T-cell (primary cell): ENCODE results near the gene SNX30. TPM values are rescaled to one million over a fixed set of nuclear protein-coding genes. Genes with fewer than 3 reads are reported as not detected.

Source experiments
- ATAC-seq, 4 experiments: fragments of 200-7000 bp in 3 of 4; fragments of 150-1000 bp in 1 of 4; cut with Tn5 transposase; replicated peaks in 1 of 4; 1 replicate in 3 of 4; 2 replicates in 1 of 4; pipeline ENCODE4 v1.10.0; 2021; ENCODE audit warnings: moderate library complexity in 3 of 4, mild to moderate bottlenecking in 2 of 4, moderate number of reproducible peaks in 1 of 4
- CTCF ChIA-PET, 2 donors: fragments of 300-600 bp; sonication (Branson Sonifier 250); formaldehyde crosslinking; loops; one replicate each; lab custom pipeline; 2022; ENCODE audit warnings: antibody characterized with exemption in 2 of 2; lab: Charles Lee
- POLR2A ChIA-PET, 2 donors: fragments of 300-600 bp; sonication (Branson Sonifier 250); formaldehyde crosslinking; loops; one replicate each; lab custom pipeline; 2022; ENCODE audit warnings: antibody characterized with exemption in 2 of 2; lab: Charles Lee
- DNase-seq, 35 experiments: peaks; one replicate each; pipeline versions ENCODE4 v3.0.0 to v3.0.0-alpha.2; 2013 to 2023
- H3K27ac ChIP-seq: one replicate; pipeline ENCODE4 v1.5.1; 2013; ENCODE audit warnings: low read length
- H3K27me3 ChIP-seq, 2 experiments: replicated peaks in 1 of 2; 1 replicate in 1 of 2; 2 replicates in 1 of 2; pipeline versions ENCODE4 v1.6.1 to v1.7.0; 2013; ENCODE audit warnings: low read length in 1 of 2, mixed read lengths in 1 of 2; ENCODE audit not compliant: control insufficient read depth in 2 of 2, insufficient read depth in 2 of 2; ENCODE audit errors: extremely low read depth in 1 of 2
- H3K36me3 ChIP-seq, 2 donors: 1 replicate in 1 of 2; 2 replicates in 1 of 2; pipeline versions ENCODE4 v1.6.1 to v1.7.0; 2013; ENCODE audit warnings: low read length in 1 of 2; ENCODE audit not compliant: control insufficient read depth in 2 of 2, insufficient read depth in 1 of 2; ENCODE audit errors: extremely low read depth in 1 of 2
- H3K4me1 ChIP-seq, 2 experiments: 1 replicate in 1 of 2; 2 replicates in 1 of 2; pipeline versions ENCODE4 v1.6.1 to v1.7.0; 2013; ENCODE audit warnings: low read length in 2 of 2, mixed read lengths in 1 of 2; ENCODE audit not compliant: insufficient read depth in 2 of 2, control insufficient read depth in 1 of 2; ENCODE audit errors: extremely low read depth in 1 of 2
- H3K4me3 ChIP-seq, 2 donors: 1 replicate in 1 of 2; 2 replicates in 1 of 2; pipeline versions ENCODE4 v1.5.1 to v1.7.0; 2013; ENCODE audit warnings: mild to moderate bottlenecking in 2 of 2, low read length in 1 of 2, moderate library complexity in 1 of 2; ENCODE audit not compliant: control insufficient read depth in 1 of 2; ENCODE audit errors: extremely low read depth in 1 of 2
- H3K9me3 ChIP-seq: 2 replicates; pipeline ENCODE4 v1.7.0; 2013
- H3K27ac Mint-ChIP-seq, 2 donors: one replicate each; pipeline ENCODE4 v1.8.0; 2020 to 2021; ENCODE audit warnings: mild to moderate bottlenecking in 2 of 2, mixed read lengths in 2 of 2
- H3K27me3 Mint-ChIP-seq, 2 donors: one replicate each; pipeline ENCODE4 v1.8.0; 2021 to 2022; ENCODE audit warnings: mixed read lengths in 2 of 2
- H3K36me3 Mint-ChIP-seq: one replicate; pipeline ENCODE4 v1.8.0; 2021; ENCODE audit warnings: mixed read lengths
- H3K4me1 Mint-ChIP-seq, 3 donors: one replicate each; pipeline ENCODE4 v1.8.0; 2020 to 2022; ENCODE audit warnings: mixed read lengths in 3 of 3, mild to moderate bottlenecking in 1 of 3
- H3K4me3 Mint-ChIP-seq, 3 donors: one replicate each; pipeline ENCODE4 v1.8.0; 2020 to 2022; ENCODE audit warnings: mild to moderate bottlenecking in 3 of 3, mixed read lengths in 3 of 3, moderate library complexity in 3 of 3
- H3K9me3 Mint-ChIP-seq, 3 donors: one replicate each; pipeline ENCODE4 v1.8.0; 2020 to 2022; ENCODE audit warnings: mixed read lengths in 3 of 3
- WGBS: methylation state at CpG from one replicate; pipeline ENCODE4 v1.1.5; 2013; ENCODE audit warnings: missing lambda C conversion rate; ENCODE audit not compliant: insufficient coverage; 5-methylcytosine and 5-hydroxymethylcytosine counted together
- total RNA-seq, 35 experiments: library from RNA in 6 of 35; stranded (reverse) in 6 of 35; fragments of 120-200 nt in 1 of 35; gene quantifications; one replicate each; pipeline versions ENCODE4 v1.2.1 to v1.2.4 and lab custom pipeline; 2013 to 2026

Gene SNX30
- total RNA-seq, 5 donors from 2014 or later (not counting 1 experiment from before 2014, with no cell fraction given) = 8.9 to 11.7 (median 10.0) TPM

DNA sequence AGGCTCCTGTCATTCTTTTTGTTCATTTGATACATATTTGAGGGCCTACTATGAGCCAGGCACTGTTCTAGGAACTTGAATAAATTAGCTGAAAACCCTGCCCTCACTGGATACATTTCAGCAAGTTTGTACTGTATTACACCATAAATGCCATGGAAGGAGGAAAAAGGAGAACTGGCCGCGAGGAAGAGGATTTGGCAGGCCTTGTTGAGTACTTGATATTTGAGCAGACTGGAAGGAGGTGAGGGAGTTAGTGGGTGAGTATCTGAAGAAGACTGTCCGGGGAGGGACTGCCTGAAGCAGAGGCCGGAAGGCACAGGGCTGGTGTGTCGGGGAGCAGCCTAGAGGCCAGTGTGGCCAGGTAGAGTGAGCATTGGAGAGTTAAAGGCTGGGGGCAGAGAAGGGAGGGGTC, 4.5 kb downstream of the SNX30 start:
- peak overlapping the region; percentile 74 to 75 for H3K27ac Mint-ChIP-seq
- DNase-seq (no peak), ATAC-seq (no peak)
- H3K36me3 ChIP-seq = no peaks in the 10 kb centered on the region
- no peaks in the 10 kb centered on the region for H3K27me3 Mint-ChIP-seq
- no peaks in the 10 kb centered on the region for H3K9me3 Mint-ChIP-seq
- peaks cover 72 to 82% (median 75%) of the 10 kb centered on the region in 3 donors for H3K4me1 Mint-ChIP-seq
- H3K27ac ChIP-seq = no peak overlapping the region
- peak overlapping the region; percentile 7 to 55 (median 10) for H3K4me3 Mint-ChIP-seq
- 89% methylated on average over 5 of the region's 5 CpGs for WGBS
- peaks cover 5% of the 10 kb centered on the region for H3K36me3 Mint-ChIP-seq
- H3K9me3 ChIP-seq = no peaks in the 10 kb centered on the region
- POLR2A ChIA-PET = no interaction called here
- H3K27me3 ChIP-seq = no peaks in the 10 kb centered on the region
- H3K4me1 ChIP-seq = peaks cover 18 to 58% of the 10 kb centered on the region in 2 experiments
- CTCF ChIA-PET = no interaction called here
- no peak overlapping the region for H3K4me3 ChIP-seq

DNA sequence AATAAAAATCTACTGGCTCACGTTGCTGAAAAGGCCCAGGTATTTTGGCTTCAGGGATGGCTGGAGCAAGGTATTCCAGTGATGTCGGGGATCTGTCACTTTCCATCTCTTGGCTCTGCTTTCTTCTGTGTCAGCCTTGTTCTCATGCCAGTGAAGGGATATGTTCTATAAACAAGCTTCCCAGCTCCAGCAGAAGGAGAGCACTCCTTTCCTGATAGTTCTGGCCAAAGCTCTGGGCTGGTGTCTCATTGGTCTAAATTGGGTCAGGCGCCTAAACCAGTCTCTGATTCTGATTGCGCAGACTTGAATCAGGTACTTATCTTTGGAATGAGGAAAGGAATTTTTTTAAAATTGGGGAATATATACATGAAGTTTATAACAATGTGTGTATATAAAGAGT, 5.1 kb downstream of the SNX30 start:
- CTCF ChIA-PET = interaction anchor here in 1 of 2 donors (0.5 kb wide), 1 partner anchor 38 kb away, joined by 3 read pairs; the partner anchor contains the start of gene INIP

DNA sequence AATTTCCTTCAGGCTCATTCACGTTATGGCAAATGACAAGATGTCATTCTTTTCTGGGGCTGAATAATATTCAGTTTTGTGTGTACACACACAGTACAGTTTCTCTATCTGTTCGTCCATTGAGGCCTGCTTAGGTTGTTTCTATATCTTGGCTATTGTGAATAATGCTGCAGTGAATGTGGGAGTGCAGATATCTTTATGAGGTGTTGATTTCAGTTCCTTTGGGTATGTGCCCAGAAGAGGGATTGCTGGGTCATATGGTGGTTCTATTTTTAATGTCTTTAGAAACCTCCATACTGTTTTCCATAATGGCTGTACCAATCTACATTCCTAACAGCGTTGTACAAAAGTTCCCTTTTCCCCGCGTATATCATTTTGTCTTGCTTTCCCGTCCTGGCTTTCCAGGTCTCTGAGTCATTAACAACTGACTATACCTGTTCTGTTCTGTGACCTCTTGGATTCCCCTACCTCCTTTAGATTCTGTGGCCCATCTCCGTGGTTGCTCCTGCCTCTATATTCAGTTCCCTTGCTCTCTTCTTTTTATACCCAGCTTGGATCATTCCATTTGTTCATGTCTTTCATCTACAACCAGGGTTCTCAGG, 6.8 kb downstream of the SNX30 start:
- peaks cover 12 to 46% of the 10 kb centered on the region in 2 experiments for H3K4me1 ChIP-seq
- Mint-ChIP-seq H3K27ac (no peak overlapping the region), H3K36me3 (peaks cover 5% of the 10 kb centered on the region), H3K27me3 (no peaks in the 10 kb centered on the region), H3K4me1 (peaks cover 73 to 87% (median 82%) of the 10 kb centered on the region in 3 donors), H3K4me3 (no peak overlapping the region), H3K9me3 (no peaks in the 10 kb centered on the region)
- H3K27me3 ChIP-seq = no peaks in the 10 kb centered on the region
- no peaks in the 10 kb centered on the region for H3K36me3 ChIP-seq
- ChIA-PET CTCF (no interaction called here), POLR2A (no interaction called here)
- H3K9me3 ChIP-seq = no peaks in the 10 kb centered on the region
- H3K4me3 ChIP-seq = no peak overlapping the region
- DNase-seq (no peak), ATAC-seq (no peak)
- 93% methylated on average over 6 of the region's 7 CpGs for WGBS
- no peak overlapping the region for H3K27ac ChIP-seq

More for the DNA sequence above, 5.1 kb downstream of the SNX30 start:
- no peak overlapping the region for H3K27ac ChIP-seq
- Mint-ChIP-seq H3K4me1 (peaks cover 75 to 84% (median 78%) of the 10 kb centered on the region in 3 donors), H3K9me3 (no peaks in the 10 kb centered on the region), H3K4me3 (no peak overlapping the region), H3K27me3 (no peaks in the 10 kb centered on the region), H3K27ac (peak overlapping the region in 1 of 2 donors; percentile 11), H3K36me3 (peaks cover 5% of the 10 kb centered on the region)
- H3K36me3 ChIP-seq = no peaks in the 10 kb centered on the region
- H3K27me3 ChIP-seq = no peaks in the 10 kb centered on the region
- H3K4me1 ChIP-seq = peaks cover 18 to 58% of the 10 kb centered on the region in 2 experiments
- no peak overlapping the region for H3K4me3 ChIP-seq
- no peak for DNase-seq
- no peak for ATAC-seq
- H3K9me3 ChIP-seq = no peaks in the 10 kb centered on the region
- 100% methylated on average over 1 of the region's 4 CpGs for WGBS
- POLR2A ChIA-PET = interaction anchor here (0.6 kb wide), 2 partner anchors 422 to 1380 kb away, joined by 3 read pairs; no protein-coding TSS in a partner anchor

DNA sequence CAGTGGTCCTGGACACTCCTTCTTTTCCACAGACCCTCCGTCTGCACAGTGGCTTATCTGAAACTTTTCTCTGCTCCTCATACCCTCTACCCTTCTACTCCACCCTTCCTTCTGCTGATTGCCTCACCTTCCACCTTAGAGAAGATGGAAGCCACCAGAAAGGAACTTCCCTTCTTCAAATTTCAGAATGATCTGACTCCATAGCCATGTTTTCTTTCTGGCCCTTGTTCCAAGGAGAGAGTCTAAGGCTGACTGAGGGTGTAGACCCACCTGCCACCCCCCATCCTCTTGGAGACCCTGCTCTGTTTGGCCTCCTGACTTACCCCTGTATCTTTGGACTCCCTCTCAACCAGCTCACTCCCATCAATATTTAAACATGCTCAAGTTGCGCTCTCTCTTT, 7.4 kb downstream of the SNX30 start:
- peaks cover 69 to 82% (median 81%) of the 10 kb centered on the region in 3 donors for H3K4me1 Mint-ChIP-seq
- Histone ChIP-seq H3K36me3 (no peaks in the 10 kb centered on the region), H3K9me3 (no peaks in the 10 kb centered on the region), H3K27me3 (no peaks in the 10 kb centered on the region), H3K4me3 (no peak overlapping the region), H3K27ac (no peak overlapping the region), H3K4me1 (peaks cover 12 to 41% of the 10 kb centered on the region in 2 experiments)
- H3K27ac Mint-ChIP-seq = no peak overlapping the region
- DNase-seq = no peak
- H3K9me3 Mint-ChIP-seq = no peaks in the 10 kb centered on the region
- no peaks in the 10 kb centered on the region for H3K27me3 Mint-ChIP-seq
- no peak for ATAC-seq
- WGBS = 100% methylated on average over 2 of the region's 2 CpGs
- ChIA-PET POLR2A (no interaction called here), CTCF (no interaction called here)
- no peak overlapping the region for H3K4me3 Mint-ChIP-seq
- H3K36me3 Mint-ChIP-seq = peaks cover 5% of the 10 kb centered on the region

DNA sequence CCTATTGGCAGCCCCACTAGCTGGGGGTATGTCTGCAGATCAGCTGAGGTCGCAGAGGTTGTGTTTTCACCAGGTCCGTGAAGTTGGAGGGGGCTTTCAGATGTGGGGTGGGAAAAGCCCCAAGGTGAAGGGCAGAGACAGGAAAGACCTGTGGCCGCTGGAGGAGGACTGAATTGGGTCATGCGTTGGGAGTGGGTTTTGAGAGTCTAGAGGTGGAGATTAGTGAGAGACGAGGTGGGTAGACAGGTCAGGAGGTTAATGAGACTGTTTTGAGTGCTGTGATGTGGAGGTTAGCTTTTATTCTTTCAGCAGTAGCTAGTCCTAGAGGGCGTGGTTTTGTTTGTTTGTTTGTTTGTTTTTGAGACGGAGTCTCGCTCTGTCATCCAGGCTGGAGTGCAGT, 10.3 kb downstream of the SNX30 start:
- H3K27me3 Mint-ChIP-seq = no peaks in the 10 kb centered on the region
- peaks cover 0 to 13% of the 10 kb centered on the region in 2 experiments for H3K4me1 ChIP-seq
- no peaks in the 10 kb centered on the region for H3K9me3 Mint-ChIP-seq
- 73% methylated on average over 8 of the region's 8 CpGs for WGBS
- no peak overlapping the region for H3K4me3 ChIP-seq
- ATAC-seq = no peak
- ChIA-PET CTCF (no interaction called here), POLR2A (no interaction called here)
- no peak overlapping the region for H3K4me3 Mint-ChIP-seq
- no peaks in the 10 kb centered on the region for H3K36me3 ChIP-seq
- no peaks in the 10 kb centered on the region for H3K27me3 ChIP-seq
- peaks cover 5% of the 10 kb centered on the region for H3K36me3 Mint-ChIP-seq
- peaks cover 50 to 62% (median 62%) of the 10 kb centered on the region in 3 donors for H3K4me1 Mint-ChIP-seq
- no peak overlapping the region for H3K27ac ChIP-seq
- no peaks in the 10 kb centered on the region for H3K9me3 ChIP-seq
- peak overlapping the region in 1 of 2 donors; percentile 11 for H3K27ac Mint-ChIP-seq
- DNase-seq = no peak

DNA sequence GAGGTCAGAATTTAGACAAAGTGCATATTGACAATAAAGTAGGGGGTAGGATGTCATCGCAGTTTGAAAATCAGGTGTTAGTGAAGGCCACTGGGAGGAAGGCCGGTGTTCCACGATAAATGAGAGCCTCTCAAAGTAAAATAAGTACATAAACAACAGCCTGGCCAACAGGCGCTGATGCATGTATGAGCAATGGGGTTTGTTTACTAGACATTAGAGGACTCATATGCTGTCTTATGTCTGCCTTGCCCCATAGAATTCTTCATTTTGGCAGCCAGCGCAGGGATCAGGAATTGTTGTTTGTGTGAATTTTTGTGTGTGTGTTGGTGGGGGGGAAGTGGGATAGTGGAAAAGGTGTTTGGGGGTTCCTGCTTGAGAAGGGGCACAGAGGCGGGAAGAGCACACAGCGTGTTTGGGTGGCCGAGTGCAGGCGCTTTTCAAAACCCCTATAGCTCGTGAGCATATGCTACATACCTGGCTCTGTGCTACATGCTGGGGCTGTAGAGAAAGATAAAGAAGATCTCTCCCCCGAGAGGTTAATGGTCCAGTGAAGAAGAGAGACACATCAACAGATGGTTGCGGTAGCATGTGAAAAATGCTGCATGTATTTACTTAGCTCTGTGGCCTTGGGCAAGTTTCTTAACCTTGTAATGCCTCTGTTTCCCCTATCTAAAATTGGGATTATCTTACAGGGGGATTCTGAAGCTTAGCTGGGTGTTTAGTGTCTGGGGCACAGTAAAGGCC, 11.5 kb downstream of the SNX30 start:
- peaks cover 44 to 53% (median 50%) of the 10 kb centered on the region in 3 donors for H3K4me1 Mint-ChIP-seq
- POLR2A ChIA-PET = interaction anchor here in 1 of 2 donors (0.5 kb wide), 1 partner anchor 99 kb away, joined by 3 read pairs; no protein-coding TSS in a partner anchor

More for the DNA sequence above, 11.5 kb downstream of the SNX30 start:
- Mint-ChIP-seq H3K27ac (no peak overlapping the region), H3K9me3 (peaks cover 3 to 8% (median 7%) of the 10 kb centered on the region in 3 donors), H3K4me3 (no peak overlapping the region), H3K27me3 (no peaks in the 10 kb centered on the region), H3K36me3 (peaks cover 12% of the 10 kb centered on the region)
- CTCF ChIA-PET = no interaction called here
- 96% methylated on average over 7 of the region's 12 CpGs for WGBS
- Histone ChIP-seq H3K4me1 (peaks cover 0 to 13% of the 10 kb centered on the region in 2 experiments), H3K27ac (no peak overlapping the region), H3K4me3 (no peak overlapping the region), H3K9me3 (no peaks in the 10 kb centered on the region), H3K27me3 (no peaks in the 10 kb centered on the region), H3K36me3 (no peaks in the 10 kb centered on the region)
- no peak for ATAC-seq
- no peak for DNase-seq
